AG04450 (cell line): ENCODE measurements around the gene FLYWCH1. TPM values are rescaled to one million over a fixed set of nuclear protein-coding genes. Genes with fewer than 3 reads are reported as not detected.
A peak's percentile ranks its signal among the peaks of the same experiment; 100 is the strongest.

ENCODE experiments used
- CTCF ChIA-PET: fragments of 300-600, 350-600 bp; formaldehyde crosslinking; extraction: SDS; loops from one replicate; lab custom pipeline; 2022; ENCODE audit warnings: antibody characterized with exemption, inconsistent platforms; lab: Charles Lee
- POLR2A ChIA-PET: fragments of 350-600 bp; formaldehyde crosslinking; extraction: SDS; loops from one replicate; lab custom pipeline; 2021; ENCODE audit warnings: antibody characterized with exemption, inconsistent platforms; lab: Yijun Ruan, JAX
- DNase-seq: peaks from one replicate; pipeline ENCODE4 v3.0.0-alpha.2; 2011; ENCODE audit warnings: low read depth, low spot score
- H3K27ac ChIP-seq: one replicate; pipeline ENCODE4 v1.5.1; 2012; ENCODE audit warnings: low read depth, low read length, control low read depth
- H3K27me3 ChIP-seq: one replicate; pipeline ENCODE4 v1.6.0; 2012; ENCODE audit warnings: low read length; ENCODE audit not compliant: control insufficient read depth, insufficient read depth
- H3K4me3 ChIP-seq: 2 replicates; pipeline ENCODE4 v1.5.1; 2011; ENCODE audit warnings: mild to moderate bottlenecking, low read depth, low read length, control low read depth
- H3K9me3 ChIP-seq: 2 replicates; pipeline ENCODE4 v1.5.1; 2012; ENCODE audit warnings: low read length; ENCODE audit not compliant: control insufficient read depth, insufficient read depth
- CTCF ChIP-seq: IDR thresholded peaks from 2 replicates; pipeline ENCODE4 v1.5.1; 2011; ENCODE audit warnings: low read depth, low read length, control low read depth, inconsistent platforms
- polyA plus RNA-seq: library from polyadenylated mRNA; depleted of rRNA; stranded (reverse); fragments of >200 nt; gene quantifications from 2 replicates; pipeline ENCODE4 v1.2.3, GENCODE V29; 2011

FLYWCH1 gene
- polyA plus RNA-seq, 1 experiment, result 15.1 TPM

DNA sequence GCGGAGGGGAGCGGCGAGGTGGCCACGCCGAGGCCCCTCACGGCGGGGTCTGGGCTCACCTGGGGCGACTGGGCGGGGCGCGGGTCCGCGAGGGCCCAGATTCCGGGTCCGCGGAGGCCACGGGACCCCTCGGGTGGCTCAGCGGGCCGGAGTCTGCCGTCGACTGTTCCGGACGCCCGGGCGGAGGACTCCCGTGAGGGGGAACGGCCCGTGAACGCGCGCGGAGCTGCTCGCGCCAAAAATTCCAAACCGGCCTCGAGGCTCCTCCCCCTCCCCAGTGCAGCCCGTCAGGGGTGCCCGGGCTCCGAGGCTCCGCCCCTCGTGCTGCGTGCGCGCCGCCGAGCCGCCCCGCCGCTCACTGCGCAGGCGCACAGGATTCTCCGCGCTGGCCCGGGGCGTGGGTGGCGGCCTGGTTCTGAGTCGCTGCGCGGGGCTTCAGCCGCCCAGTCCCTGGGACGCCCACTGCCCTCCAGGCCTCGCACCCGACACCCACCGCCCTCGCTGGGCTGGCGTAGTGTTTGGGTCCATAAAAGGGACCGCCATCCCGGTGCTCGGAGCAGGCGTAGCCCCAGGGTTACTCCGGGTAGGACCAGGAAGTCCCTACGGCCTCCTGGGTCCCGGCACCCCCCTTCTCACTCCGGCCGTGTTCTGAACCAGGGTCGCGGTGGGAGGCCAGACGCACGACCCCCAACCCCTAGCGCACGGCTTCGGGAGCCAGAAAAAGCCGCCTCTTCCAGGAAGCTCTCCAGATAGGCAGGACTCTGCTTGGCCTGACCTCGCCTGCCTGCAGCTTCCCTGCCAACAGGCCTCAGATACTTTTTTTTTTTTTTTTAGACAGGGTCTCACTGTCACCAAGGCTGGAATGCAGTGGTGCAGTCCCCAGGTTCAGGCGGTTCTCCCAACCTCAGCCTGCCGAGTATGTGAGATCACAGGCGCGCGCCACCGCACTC lies 68.8 kb downstream of the FLYWCH1 start, which contains the start of gene PKMYT1:
PKMYT1 (minus strand) TSS at position 220 of the 950 bp plus-strand sequence. CDS start 789 bp downstream, outside the sequence.
- H3K4me3 ChIP-seq, result peak within 1 kb of the TSS; percentile 80
- H3K27ac ChIP-seq, result peak within 1 kb of the TSS; percentile 61
- ChIA-PET POLR2A (interaction anchor here (0.5 to 2.1 kb wide), 5 partner anchors 11 to 75 kb away, joined by 3 to 10 read pairs (median 6); partner anchors contain the start of genes PAQR4 and TNFRSF12A), CTCF (interaction anchor here (0.6 to 1.2 kb wide), 2 partner anchors 7 to 48 kb away, joined by 3 to 11 read pairs; no protein-coding TSS in a partner anchor)
- H3K27me3 ChIP-seq, result no peaks in the 10 kb centered on the region
- TF ChIP-seq CTCF, result no peak
- peaks cover 5% of the 10 kb centered on the region; the same call in 1 of the 2 replicates for H3K9me3 ChIP-seq
- DNase-seq, result peak; percentile 38

DNA sequence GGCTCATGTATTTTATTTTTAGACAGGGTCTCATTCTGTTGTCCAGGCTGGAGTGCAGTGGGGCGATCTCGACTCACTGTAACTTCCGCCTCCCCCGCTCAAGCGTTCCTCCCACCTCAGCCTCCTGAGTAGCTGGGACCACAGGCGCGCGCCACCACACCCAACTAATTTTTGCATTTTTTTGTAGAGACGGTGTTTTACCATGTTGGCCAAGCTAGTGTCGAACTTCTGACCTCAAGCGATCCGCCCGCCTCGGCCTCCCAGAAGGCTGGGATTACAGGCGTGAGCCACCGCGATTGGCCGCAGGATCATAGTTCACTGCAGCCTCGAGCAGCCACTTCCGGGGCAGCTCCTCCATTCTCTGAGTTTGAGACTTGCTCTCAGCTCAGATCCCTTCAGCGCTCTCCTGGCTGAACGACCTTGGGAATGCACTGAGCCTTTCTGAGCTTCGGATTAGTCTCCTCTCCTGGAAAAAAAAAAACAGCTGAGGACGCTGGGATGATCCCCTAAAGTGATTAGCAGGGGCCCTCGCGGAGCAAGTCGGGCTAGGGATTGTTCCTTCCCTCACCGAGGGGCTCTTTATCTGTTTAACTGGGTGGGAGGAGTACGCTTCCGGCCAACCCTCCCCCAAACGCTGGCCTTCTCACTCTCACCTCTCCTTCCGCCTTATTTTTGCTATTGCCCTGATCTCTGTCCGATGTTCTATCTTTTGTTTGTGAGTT lies 69.6 kb downstream of the FLYWCH1 start:
- CTCF ChIA-PET, result interaction anchor here (0.6 to 1.2 kb wide), 2 partner anchors 8 to 49 kb away, joined by 3 to 11 read pairs; no protein-coding TSS in a partner anchor

DNA sequence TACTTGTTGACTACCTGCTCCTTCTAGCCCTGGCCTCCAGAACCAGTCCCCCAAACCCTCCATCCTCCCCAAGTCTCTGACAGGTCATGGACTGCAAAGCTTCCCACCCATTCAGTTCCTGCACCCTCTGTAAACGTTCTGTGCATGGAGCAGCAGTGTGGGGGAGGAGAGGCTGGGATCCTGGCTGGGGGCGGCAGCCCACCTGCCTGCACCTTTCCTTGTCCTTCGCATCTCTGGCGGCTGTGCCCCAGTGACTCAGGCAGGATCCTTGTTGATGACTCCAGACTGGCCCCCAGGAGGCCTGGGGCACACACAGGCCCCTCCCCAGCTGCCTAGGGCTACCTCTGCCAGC lies 70.1 kb downstream of the FLYWCH1 start:
- H3K27ac ChIP-seq, result no peak overlapping the region
- peaks cover 5% of the 10 kb centered on the region; the same call in 1 of the 2 replicates for H3K9me3 ChIP-seq
- TF ChIP-seq CTCF, result no peak
- H3K4me3 ChIP-seq, result no peak overlapping the region
- DNase-seq, result no peak
- peaks cover 4% of the 10 kb centered on the region for H3K27me3 ChIP-seq
- ChIA-PET CTCF (interaction anchor here (1.2 kb wide), 1 partner anchor 9 kb away, joined by 3 read pairs; no protein-coding TSS in a partner anchor), POLR2A (no interaction called here)

More for the DNA sequence above, 69.6 kb downstream of the FLYWCH1 start:
- no peak overlapping the region for H3K27ac ChIP-seq
- peaks cover 5% of the 10 kb centered on the region; the same call in 1 of the 2 replicates for H3K9me3 ChIP-seq
- no peak for TF ChIP-seq CTCF
- H3K27me3 ChIP-seq, result peaks cover 4% of the 10 kb centered on the region
- H3K4me3 ChIP-seq, result no peak overlapping the region; the same call in 1 of the 2 replicates
- POLR2A ChIA-PET, result interaction anchor here (0.7 to 2.1 kb wide), 4 partner anchors 11 to 76 kb away, joined by 3 to 10 read pairs (median 6); partner anchors contain the start of genes PAQR4 and TNFRSF12A
- DNase-seq, result no peak

GRCh38 chr16:2982402-2982801 lies 70.7 kb downstream of the FLYWCH1 start:
- H3K27me3 ChIP-seq, result peaks cover 6% of the 10 kb centered on the region
- ChIA-PET POLR2A (no interaction called here), CTCF (interaction anchor here (0.9 kb wide), 1 partner anchor 12 kb away, joined by 3 read pairs; no protein-coding TSS in a partner anchor)
- no peak overlapping the region for H3K4me3 ChIP-seq
- no peak for TF ChIP-seq CTCF
- H3K27ac ChIP-seq, result no peak overlapping the region
- no peak for DNase-seq
- H3K9me3 ChIP-seq, result peaks cover 5% of the 10 kb centered on the region; the same call in 1 of the 2 replicates
